Fibroblast of lung (primary cell): ENCODE data around the gene DNAH10.

ENCODE experiments used
- EZH2 ChIP-seq: IDR thresholded peaks from 2 replicates; pipeline ENCODE4 v1.5.1; 2012; ENCODE audit warnings: low read length, control low read depth, mild to moderate bottlenecking; ENCODE audit errors: missing control alignments
- TF ChIP-seq, protein P1 (sequence below), 2 donors: IDR thresholded peaks in 1 of 2; conservative IDR thresholded peaks in 1 of 2; 1 replicate in 1 of 2; 2 replicates in 1 of 2; pipeline ENCODE4 v1.5.1; 2011 to 2012; ENCODE audit warnings: low read length in 2 of 2, control low read depth in 1 of 2, inconsistent platforms in 1 of 2, low read depth in 1 of 2, mild to moderate bottlenecking in 1 of 2

DNA sequence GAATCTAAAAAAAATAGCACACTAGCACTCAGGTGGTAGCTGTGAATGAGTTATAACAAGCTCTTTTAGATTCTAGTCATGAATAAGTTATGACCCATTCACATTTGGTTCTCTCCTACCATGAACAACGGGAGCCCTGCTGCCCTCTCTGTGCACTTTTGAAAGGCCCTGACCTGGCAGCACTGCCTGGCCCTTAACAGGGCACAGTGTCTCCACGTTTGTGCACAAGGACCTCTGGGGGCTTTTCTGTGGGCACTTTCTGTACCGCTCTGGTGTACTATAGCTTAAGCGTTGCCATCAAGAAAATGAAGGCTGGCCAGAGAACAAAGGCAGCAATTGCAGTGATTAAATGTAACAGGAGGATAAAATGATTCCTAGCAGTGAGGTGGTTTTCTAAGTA lies 189.4 kb downstream of the DNAH10 start:
- no peak for TF ChIP-seq EZH2
- TF ChIP-seq, protein P1, sequence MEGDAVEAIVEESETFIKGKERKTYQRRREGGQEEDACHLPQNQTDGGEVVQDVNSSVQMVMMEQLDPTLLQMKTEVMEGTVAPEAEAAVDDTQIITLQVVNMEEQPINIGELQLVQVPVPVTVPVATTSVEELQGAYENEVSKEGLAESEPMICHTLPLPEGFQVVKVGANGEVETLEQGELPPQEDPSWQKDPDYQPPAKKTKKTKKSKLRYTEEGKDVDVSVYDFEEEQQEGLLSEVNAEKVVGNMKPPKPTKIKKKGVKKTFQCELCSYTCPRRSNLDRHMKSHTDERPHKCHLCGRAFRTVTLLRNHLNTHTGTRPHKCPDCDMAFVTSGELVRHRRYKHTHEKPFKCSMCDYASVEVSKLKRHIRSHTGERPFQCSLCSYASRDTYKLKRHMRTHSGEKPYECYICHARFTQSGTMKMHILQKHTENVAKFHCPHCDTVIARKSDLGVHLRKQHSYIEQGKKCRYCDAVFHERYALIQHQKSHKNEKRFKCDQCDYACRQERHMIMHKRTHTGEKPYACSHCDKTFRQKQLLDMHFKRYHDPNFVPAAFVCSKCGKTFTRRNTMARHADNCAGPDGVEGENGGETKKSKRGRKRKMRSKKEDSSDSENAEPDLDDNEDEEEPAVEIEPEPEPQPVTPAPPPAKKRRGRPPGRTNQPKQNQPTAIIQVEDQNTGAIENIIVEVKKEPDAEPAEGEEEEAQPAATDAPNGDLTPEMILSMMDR (conservative IDR thresholded peaks at IDR 0.05 in 1 of 2, IDR thresholded peaks at IDR 0.05 in 1 of 2; ENCODE audit: low read depth in 1 of 2, low read length in 2 of 2), result no peak
